ENCODE measurements around the gene MTMR3. TPM values are rescaled to one million over a fixed set of nuclear protein-coding genes. Genes with fewer than 3 reads are reported as not detected.
A peak's percentile ranks its signal among the peaks of the same experiment; 100 is the strongest.

Gene MTMR3
- total RNA-seq, 1 donor from 2014 or later: 36.9 TPM

- H3K4me1 Mint-ChIP-seq (ENCODE audit: low read depth): peaks cover 20% of the 10 kb centered on the region
- TF ChIP-seq CTCF (IDR thresholded peaks at IDR 0.05): no peak
- DNase-seq (ENCODE audit: low spot score): no peak
- peaks cover 7% of the 10 kb centered on the region for H3K9me3 Mint-ChIP-seq (ENCODE audit: low read depth)
- H3K36me3 Mint-ChIP-seq (ENCODE audit: low read depth): no peaks in the 10 kb centered on the region
- no peak overlapping the region for H3K4me3 Mint-ChIP-seq (ENCODE audit: unreplicated experiment)
- no peak overlapping the region for H3K27ac Mint-ChIP-seq (ENCODE audit: unreplicated experiment)
- no peaks in the 10 kb centered on the region for H3K27me3 Mint-ChIP-seq (ENCODE audit: low read depth)
Observed at GRCh38 chr22:29926057-29926456, 43.1 kb downstream of the MTMR3 start.

- Mint-ChIP-seq H3K27ac (ENCODE audit: unreplicated experiment) (no peak overlapping the region), H3K4me1 (ENCODE audit: low read depth) (peaks cover 28% of the 10 kb centered on the region), H3K4me3 (ENCODE audit: unreplicated experiment) (no peak overlapping the region), H3K36me3 (ENCODE audit: low read depth) (no peaks in the 10 kb centered on the region), H3K27me3 (ENCODE audit: low read depth) (no peaks in the 10 kb centered on the region), H3K9me3 (ENCODE audit: low read depth) (no peaks in the 10 kb centered on the region)
- TF ChIP-seq CTCF (IDR thresholded peaks at IDR 0.05): no peak
- DNase-seq (ENCODE audit: low spot score): no peak
Observed at GRCh38 chr22:29932136-29932535, 49.2 kb downstream of the MTMR3 start.

- no peaks in the 10 kb centered on the region for H3K36me3 Mint-ChIP-seq (ENCODE audit: low read depth)
Observed at GRCh38 chr22:29933619-29934018, 50.6 kb downstream of the MTMR3 start.

GRCh38 chr22:29934596-29934995 lies 51.6 kb downstream of the MTMR3 start:
- no peak for DNase-seq (ENCODE audit: low spot score)
- Mint-ChIP-seq H3K27me3 (ENCODE audit: low read depth) (no peaks in the 10 kb centered on the region), H3K4me3 (ENCODE audit: unreplicated experiment) (no peak overlapping the region), H3K4me1 (ENCODE audit: low read depth) (peaks cover 41% of the 10 kb centered on the region), H3K27ac (ENCODE audit: unreplicated experiment) (no peak overlapping the region), H3K9me3 (ENCODE audit: low read depth) (no peaks in the 10 kb centered on the region), H3K36me3 (ENCODE audit: low read depth) (no peaks in the 10 kb centered on the region)
- no peak for TF ChIP-seq CTCF (IDR thresholded peaks at IDR 0.05)

More at GRCh38 chr22:29933619-29934018, 50.6 kb downstream of the MTMR3 start:
- no peaks in the 10 kb centered on the region for H3K9me3 Mint-ChIP-seq (ENCODE audit: low read depth)
- H3K4me1 Mint-ChIP-seq (ENCODE audit: low read depth): peaks cover 40% of the 10 kb centered on the region
- no peak for DNase-seq (ENCODE audit: low spot score)
- no peak overlapping the region for H3K4me3 Mint-ChIP-seq (ENCODE audit: unreplicated experiment)
- no peak for TF ChIP-seq CTCF (IDR thresholded peaks at IDR 0.05)
- no peak overlapping the region for H3K27ac Mint-ChIP-seq (ENCODE audit: unreplicated experiment)
- H3K27me3 Mint-ChIP-seq (ENCODE audit: low read depth): no peaks in the 10 kb centered on the region

- Mint-ChIP-seq H3K27ac (ENCODE audit: unreplicated experiment) (peak overlapping the region; percentile 0), H3K4me3 (ENCODE audit: unreplicated experiment) (no peak overlapping the region), H3K27me3 (ENCODE audit: low read depth) (no peaks in the 10 kb centered on the region), H3K36me3 (ENCODE audit: low read depth) (no peaks in the 10 kb centered on the region), H3K9me3 (ENCODE audit: low read depth) (no peaks in the 10 kb centered on the region), H3K4me1 (ENCODE audit: low read depth) (peaks cover 43% of the 10 kb centered on the region)
- TF ChIP-seq CTCF (IDR thresholded peaks at IDR 0.05): no peak
- no peak for DNase-seq (ENCODE audit: low spot score)
Observed at GRCh38 chr22:29936186-29936585, 53.2 kb downstream of the MTMR3 start.
